Smooth muscle cell (in vitro differentiated cells): ENCODE results near the gene UQCC2. TPM values are rescaled to one million over a fixed set of nuclear protein-coding genes. Genes with fewer than 3 reads are reported as not detected.

Experiments
- DNase-seq: peaks from one replicate; lab custom pipeline; 2025; ENCODE audit not compliant: unreplicated experiment; lab: John Stamatoyannopoulos, UW
- H2AFZ ChIP-seq: fragments of 200-600 bp; sonication (generic); 2 replicates; pipeline ENCODE4 v1.6.0; 2016; ENCODE audit warnings: antibody characterized with exemption, low read depth, mild to moderate bottlenecking
- H3F3A ChIP-seq: fragments of 200-600 bp; sonication (generic); 2 replicates; pipeline ENCODE4 v1.6.0; 2017; ENCODE audit warnings: antibody characterized with exemption, low read depth
- H3K27ac ChIP-seq: fragments of 200-600 bp; sonication (generic); 2 replicates; pipeline ENCODE4 v1.5.1; 2016; ENCODE audit warnings: low read depth, mild to moderate bottlenecking
- H3K27me3 ChIP-seq: fragments of 200-600 bp; sonication (generic); 2 replicates; pipeline ENCODE4 v1.6.1; 2016; ENCODE audit warnings: low read depth, mild to moderate bottlenecking
- H3K36me3 ChIP-seq: fragments of 200-600 bp; sonication (generic); 2 replicates; pipeline ENCODE4 v1.5.1; 2016; ENCODE audit warnings: low read depth
- H3K4me1 ChIP-seq: fragments of 200-600 bp; sonication (generic); 2 replicates; pipeline ENCODE4 v1.5.1; 2016; ENCODE audit warnings: low read depth
- H3K4me2 ChIP-seq: fragments of 200-600 bp; sonication (generic); 2 replicates; pipeline ENCODE4 v1.6.0; 2016; ENCODE audit warnings: mild to moderate bottlenecking
- H3K4me3 ChIP-seq: fragments of 200-600 bp; sonication (generic); 2 replicates; pipeline ENCODE4 v1.5.1; 2016; ENCODE audit warnings: mild to moderate bottlenecking
- H3K79me2 ChIP-seq: fragments of 200-600 bp; sonication (generic); 2 replicates; pipeline ENCODE4 v1.6.0; 2016; ENCODE audit warnings: low read depth, mild to moderate bottlenecking
- H3K9ac ChIP-seq: fragments of 200-600 bp; sonication (generic); 2 replicates; pipeline ENCODE4 v1.6.0; 2016; ENCODE audit warnings: low read depth
- H3K9me3 ChIP-seq: fragments of 200-600 bp; sonication (generic); replicated peaks from 2 replicates; pipeline ENCODE4 v1.5.1; 2016; ENCODE audit warnings: low read depth
- H4K20me1 ChIP-seq: fragments of 200-600 bp; sonication (generic); 2 replicates; pipeline ENCODE4 v1.6.0; 2016; ENCODE audit warnings: low read depth
- CTCF ChIP-seq: fragments of 200-600 bp; sonication (generic); IDR thresholded peaks from 2 replicates; pipeline ENCODE4 v1.5.1; 2017; ENCODE audit warnings: borderline replicate concordance, mild to moderate bottlenecking, antibody characterized with exemption; ENCODE audit not compliant: insufficient read depth, poor library complexity, severe bottlenecking
- WGBS: methylation state at CpG from one replicate; pipeline ENCODE4 v1.1.7; 2016; ENCODE audit warnings: low lambda C conversion rate; 5-methylcytosine and 5-hydroxymethylcytosine counted together
- polyA plus RNA-seq: library from polyadenylated mRNA; unstranded; fragments of >200 nt; fragmentation: Nextera tagmentation; extraction: Ambion mirVana; gene quantifications from 2 replicates; pipeline ENCODE4 v1.2.1, GENCODE V29; 2016
- total RNA-seq: library from RNA; depleted of rRNA; stranded (reverse); fragments of >200 nt; gene quantifications from 2 replicates; pipeline ENCODE4 v1.2.3, GENCODE V29; 2014

UQCC2 gene
- total and polyA plus RNA-seq, 2 experiments from 2014 or later = 67.3 to 208 TPM

- no peak for DNase-seq
- 81% methylated on average over 7 of the region's 7 CpGs for WGBS
- Histone ChIP-seq H3F3A (peaks cover 3% of the 10 kb centered on the region), H3K9me3 (no peaks in the 10 kb centered on the region), H3K27ac (no peak overlapping the region), H3K4me2 (no peak overlapping the region), H3K79me2 (no peaks in the 10 kb centered on the region), H4K20me1 (peaks cover 3% of the 10 kb centered on the region), H3K36me3 (no peaks in the 10 kb centered on the region), H3K27me3 (no peaks in the 10 kb centered on the region), H3K4me1 (peaks cover 33% of the 10 kb centered on the region), H2AFZ (no peak overlapping the region), H3K4me3 (no peak overlapping the region), H3K9ac (no peak overlapping the region)
- no peak for TF ChIP-seq CTCF
Observed at GRCh38 chr6:33742837-33743236, 31.3 kb upstream of the UQCC2 start.

- Histone ChIP-seq H3K4me1 (peaks cover 26% of the 10 kb centered on the region), H4K20me1 (peaks cover 3% of the 10 kb centered on the region), H2AFZ (no peak overlapping the region), H3K36me3 (no peaks in the 10 kb centered on the region), H3K27me3 (no peaks in the 10 kb centered on the region), H3K4me3 (no peak overlapping the region), H3K79me2 (no peaks in the 10 kb centered on the region), H3F3A (peaks cover 3% of the 10 kb centered on the region), H3K4me2 (no peak overlapping the region), H3K9me3 (no peaks in the 10 kb centered on the region), H3K27ac (no peak overlapping the region), H3K9ac (no peak overlapping the region)
- no peak for TF ChIP-seq CTCF
- WGBS = 74% methylated on average over 9 of the region's 9 CpGs
- DNase-seq = no peak
Observed at GRCh38 chr6:33742092-33742491, 30.6 kb upstream of the UQCC2 start.

GRCh38 chr6:33740794-33741193, 29.3 kb upstream of the UQCC2 start:
- H3K27me3 ChIP-seq = no peaks in the 10 kb centered on the region
- peaks cover 3% of the 10 kb centered on the region for H3F3A ChIP-seq
- H3K36me3 ChIP-seq = no peaks in the 10 kb centered on the region
- H3K4me1 ChIP-seq = peaks cover 13% of the 10 kb centered on the region
- no peak overlapping the region for H3K27ac ChIP-seq
- H3K9ac ChIP-seq = no peak overlapping the region
- H2AFZ ChIP-seq = no peak overlapping the region
- H4K20me1 ChIP-seq = peaks cover 3% of the 10 kb centered on the region
- H3K4me2 ChIP-seq = peak overlapping the region; percentile 1
- H3K79me2 ChIP-seq = no peaks in the 10 kb centered on the region
- no peaks in the 10 kb centered on the region for H3K9me3 ChIP-seq
- no peak for DNase-seq
- no peak overlapping the region for H3K4me3 ChIP-seq
- 69% methylated on average over 5 of the region's 5 CpGs for WGBS
- no peak for TF ChIP-seq CTCF

- Histone ChIP-seq H3K4me3 (no peak overlapping the region), H3K79me2 (no peaks in the 10 kb centered on the region), H4K20me1 (peaks cover 3% of the 10 kb centered on the region), H3K9me3 (no peaks in the 10 kb centered on the region), H3F3A (no peaks in the 10 kb centered on the region), H3K9ac (no peak overlapping the region), H3K4me1 (peaks cover 8% of the 10 kb centered on the region), H3K27me3 (no peaks in the 10 kb centered on the region), H2AFZ (no peak overlapping the region), H3K4me2 (peak overlapping the region; percentile 1), H3K27ac (no peak overlapping the region), H3K36me3 (no peaks in the 10 kb centered on the region)
- TF ChIP-seq CTCF = no peak
- WGBS = 52% methylated on average over 6 of the region's 6 CpGs
- DNase-seq = no peak
Observed at GRCh38 chr6:33740204-33740608, 28.7 kb upstream of the UQCC2 start.
